ENCODE results near the gene EVI5L. TPM values are rescaled to one million over a fixed set of nuclear protein-coding genes. Genes with fewer than 3 reads are reported as not detected.

EVI5L gene
- total and polyA plus RNA-seq, 2 of the 4 experiments (the other 2 are of a cell fraction) = 12.7 to 14.6 TPM

DNA sequence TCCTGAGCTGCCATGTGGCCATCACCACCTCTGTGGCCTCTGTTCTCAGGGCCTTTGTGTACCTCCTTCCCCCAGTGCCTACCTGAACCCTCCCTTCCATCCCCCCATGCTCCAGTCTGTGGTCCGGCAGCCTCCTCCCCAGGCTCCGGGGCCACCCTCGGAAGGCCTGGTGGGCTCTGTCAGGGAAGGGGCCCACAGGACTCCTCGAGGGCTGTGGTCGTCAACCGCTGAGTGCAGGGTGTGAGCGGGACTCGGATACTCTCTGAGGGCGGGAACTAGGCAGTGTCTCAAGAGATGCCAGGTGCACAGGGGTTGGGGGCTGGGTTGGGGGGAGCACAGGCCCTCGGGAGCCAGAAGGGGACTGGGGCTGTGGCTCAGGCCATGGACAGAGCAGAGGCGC, 77.5 kb downstream of the EVI5L start:
- no peak overlapping the region for H3K4ac ChIP-seq (ENCODE audit: low read depth, low read length)
- H3K27ac ChIP-seq (ENCODE audit: insufficient read depth, low read length) = no peak overlapping the region
- in situ Hi-C loops (cut with MboI; ENCODE audit: low sequenced_read_pairs) = no loop called here
- H3K79me1 ChIP-seq (ENCODE audit: low read depth in 1 of 2, low read length in 2 of 2) = peaks cover 12 to 46% of the 10 kb centered on the region in 2 experiments; a peak in 3 of 4 replicates
- H4K5ac ChIP-seq (ENCODE audit: low read depth, low read length) = no peak overlapping the region
- peaks cover 9% of the 10 kb centered on the region for H3K4me1 ChIP-seq (ENCODE audit: control insufficient read depth, insufficient read depth, low read length)
- H3K4me3 ChIP-seq (ENCODE audit: insufficient read depth, low read depth, low read length) = no peak overlapping the region
- ChIA-PET CTCF (no interaction called here), POLR2A (ENCODE audit: unreplicated experiment) (no interaction called here)
- DNase-seq = no peak
- no peak overlapping the region for H2BK20ac ChIP-seq (ENCODE audit: low read depth, low read length)
- no peak overlapping the region for H3K14ac ChIP-seq (replicated peaks; ENCODE audit: low read depth, low read length)
- H4K8ac ChIP-seq (ENCODE audit: low read depth in 2 of 2, low read length in 2 of 2) = no peak overlapping the region
- no peak overlapping the region for H3K18ac ChIP-seq (ENCODE audit: low read depth, low read length)
- H2AK5ac ChIP-seq (ENCODE audit: low read depth, low read length) = no peak overlapping the region
- no peak overlapping the region for H3K56ac ChIP-seq (ENCODE audit: extremely low read depth, insufficient read depth, low read length)
- BruUV-seq (replicated peaks) = no TSS peak
- H2BK120ac ChIP-seq (ENCODE audit: low read depth, low read length) = no peak overlapping the region
- H3K4me2 ChIP-seq (ENCODE audit: low read depth, low read length) = no peak overlapping the region
- ATAC-seq (ENCODE audit: low read depth) = no peak
- dilution Hi-C loops (cut with HindIII; ENCODE audit: low sequenced_read_pairs, unreplicated experiment) = no loop called here
- H4K20me1 ChIP-seq (ENCODE audit: insufficient read depth, low read length) = peaks cover 50% of the 10 kb centered on the region
- TF ChIP-seq RAD21 (IDR thresholded peaks at IDR 0.05; ENCODE audit: low read length) = no peak
- TF ChIP-seq MAZ (IDR thresholded peaks at IDR 0.05; ENCODE audit: borderline replicate concordance, low read depth, low read length) = no peak
- no peak for TF ChIP-seq MXI1 (IDR thresholded peaks at IDR 0.05; ENCODE audit: borderline replicate concordance, low read depth, low read length)
- no peak for TF ChIP-seq RCOR1 (IDR thresholded peaks at IDR 0.05; ENCODE audit: insufficient replicate concordance, low read length)
- TF ChIP-seq, protein P1, sequence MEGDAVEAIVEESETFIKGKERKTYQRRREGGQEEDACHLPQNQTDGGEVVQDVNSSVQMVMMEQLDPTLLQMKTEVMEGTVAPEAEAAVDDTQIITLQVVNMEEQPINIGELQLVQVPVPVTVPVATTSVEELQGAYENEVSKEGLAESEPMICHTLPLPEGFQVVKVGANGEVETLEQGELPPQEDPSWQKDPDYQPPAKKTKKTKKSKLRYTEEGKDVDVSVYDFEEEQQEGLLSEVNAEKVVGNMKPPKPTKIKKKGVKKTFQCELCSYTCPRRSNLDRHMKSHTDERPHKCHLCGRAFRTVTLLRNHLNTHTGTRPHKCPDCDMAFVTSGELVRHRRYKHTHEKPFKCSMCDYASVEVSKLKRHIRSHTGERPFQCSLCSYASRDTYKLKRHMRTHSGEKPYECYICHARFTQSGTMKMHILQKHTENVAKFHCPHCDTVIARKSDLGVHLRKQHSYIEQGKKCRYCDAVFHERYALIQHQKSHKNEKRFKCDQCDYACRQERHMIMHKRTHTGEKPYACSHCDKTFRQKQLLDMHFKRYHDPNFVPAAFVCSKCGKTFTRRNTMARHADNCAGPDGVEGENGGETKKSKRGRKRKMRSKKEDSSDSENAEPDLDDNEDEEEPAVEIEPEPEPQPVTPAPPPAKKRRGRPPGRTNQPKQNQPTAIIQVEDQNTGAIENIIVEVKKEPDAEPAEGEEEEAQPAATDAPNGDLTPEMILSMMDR (conservative IDR thresholded peaks at IDR 0.05; ENCODE audit: low read depth, low read length) = no peak
- TF ChIP-seq FOS (IDR thresholded peaks at IDR 0.05; ENCODE audit: low read depth, low read length) = no peak
- no peak for TF ChIP-seq BHLHE40 (IDR thresholded peaks at IDR 0.05; ENCODE audit: low read depth, low read length)
- no peak for TF ChIP-seq SMC3 (IDR thresholded peaks at IDR 0.05; ENCODE audit: low read depth, low read length)
- no peak for TF ChIP-seq CHD1 (IDR thresholded peaks at IDR 0.05; ENCODE audit: low read depth, low read length)
- no peak for TF ChIP-seq MAFK (IDR thresholded peaks at IDR 0.05; ENCODE audit: low read depth, low read length)
- TF ChIP-seq NFE2L2 (IDR thresholded peaks at IDR 0.05; ENCODE audit: low read depth, low read length) = no peak
- TF ChIP-seq, protein P2, sequence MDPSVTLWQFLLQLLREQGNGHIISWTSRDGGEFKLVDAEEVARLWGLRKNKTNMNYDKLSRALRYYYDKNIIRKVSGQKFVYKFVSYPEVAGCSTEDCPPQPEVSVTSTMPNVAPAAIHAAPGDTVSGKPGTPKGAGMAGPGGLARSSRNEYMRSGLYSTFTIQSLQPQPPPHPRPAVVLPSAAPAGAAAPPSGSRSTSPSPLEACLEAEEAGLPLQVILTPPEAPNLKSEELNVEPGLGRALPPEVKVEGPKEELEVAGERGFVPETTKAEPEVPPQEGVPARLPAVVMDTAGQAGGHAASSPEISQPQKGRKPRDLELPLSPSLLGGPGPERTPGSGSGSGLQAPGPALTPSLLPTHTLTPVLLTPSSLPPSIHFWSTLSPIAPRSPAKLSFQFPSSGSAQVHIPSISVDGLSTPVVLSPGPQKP (IDR thresholded peaks at IDR 0.05; ENCODE audit: borderline replicate concordance, low read depth, low read length) = no peak
- TF ChIP-seq, protein P3, sequence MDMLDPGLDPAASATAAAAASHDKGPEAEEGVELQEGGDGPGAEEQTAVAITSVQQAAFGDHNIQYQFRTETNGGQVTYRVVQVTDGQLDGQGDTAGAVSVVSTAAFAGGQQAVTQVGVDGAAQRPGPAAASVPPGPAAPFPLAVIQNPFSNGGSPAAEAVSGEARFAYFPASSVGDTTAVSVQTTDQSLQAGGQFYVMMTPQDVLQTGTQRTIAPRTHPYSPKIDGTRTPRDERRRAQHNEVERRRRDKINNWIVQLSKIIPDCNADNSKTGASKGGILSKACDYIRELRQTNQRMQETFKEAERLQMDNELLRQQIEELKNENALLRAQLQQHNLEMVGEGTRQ (IDR thresholded peaks at IDR 0.05; ENCODE audit: low read depth, low read length) = no peak
- TF ChIP-seq CEBPB (IDR thresholded peaks at IDR 0.05; ENCODE audit: low read depth, low read length) = no peak
- no peak for TF ChIP-seq POLR2A (IDR thresholded peaks at IDR 0.05; ENCODE audit: low read depth, low read length)
- no peak for TF ChIP-seq RFX5 (IDR thresholded peaks at IDR 0.05; ENCODE audit: low read depth, low read length)
- H3K9me3 ChIP-seq (ENCODE audit: control insufficient read depth, insufficient read depth, low read length) = no peaks in the 10 kb centered on the region
- H3K27me3 ChIP-seq (ENCODE audit: control insufficient read depth, insufficient read depth, low read length) = no peaks in the 10 kb centered on the region
- no peak overlapping the region for H3K23ac ChIP-seq (ENCODE audit: low read depth, low read length)
- H2BK15ac ChIP-seq (ENCODE audit: low read depth, low read length) = no peak overlapping the region
- no CpG with 5 or more reads among the region's 11 CpGs for WGBS, 2 experiments (ENCODE audit: extremely low coverage in 2 of 2, insufficient read length in 1 of 2)
- no peak overlapping the region for H3K9ac ChIP-seq (ENCODE audit: low read depth, low read length)
- H4K91ac ChIP-seq (ENCODE audit: insufficient read depth, low read depth, low read length) = no peak overlapping the region
- peaks cover 31% of the 10 kb centered on the region for H3K36me3 ChIP-seq (ENCODE audit: control insufficient read depth, insufficient read depth, low read length)
- H3K9me1 ChIP-seq (ENCODE audit: insufficient read depth, low read length) = peaks cover 7% of the 10 kb centered on the region
- H2AK9ac ChIP-seq (replicated peaks; ENCODE audit: low read depth, low read length, poor library complexity) = no peak overlapping the region
- H2AFZ ChIP-seq (replicated peaks; ENCODE audit: low read length, poor library complexity) = no peak overlapping the region
- H2BK5ac ChIP-seq (ENCODE audit: low read depth, low read length, poor library complexity, severe bottlenecking) = no peak overlapping the region
- intact Hi-C loops (cut with micrococcal nuclease) = no loop called here
